Endothelial cell of umbilical vein (primary cell): ENCODE measurements around the gene ALLC.

Source experiments
- EZH2 ChIP-seq: IDR thresholded peaks from 2 replicates; pipeline ENCODE4 v1.6.1; 2012; ENCODE audit warnings: borderline replicate concordance, low read depth, mild to moderate bottlenecking, moderate library complexity, low read length, inconsistent platforms; ENCODE audit not compliant: severe bottlenecking
- FOS ChIP-seq: IDR thresholded peaks from 2 replicates; pipeline ENCODE4 v1.6.1; 2011; ENCODE audit warnings: mild to moderate bottlenecking, low read length, moderate library complexity, borderline replicate concordance; ENCODE audit not compliant: insufficient read depth
- JUN ChIP-seq: IDR thresholded peaks from 2 replicates; pipeline ENCODE4 v1.6.1; 2011; ENCODE audit warnings: borderline replicate concordance, low read depth; ENCODE audit not compliant: insufficient read length, insufficient read depth
- MYC ChIP-seq: IDR thresholded peaks from one replicate; pipeline ENCODE4 v1.6.1; 2011; ENCODE audit warnings: mild to moderate bottlenecking, low read depth, low read length
- POLR2A ChIP-seq: IDR thresholded peaks from 2 replicates; pipeline ENCODE4 v1.6.1; 2012; ENCODE audit warnings: low read depth, mild to moderate bottlenecking, control low read depth, low read length
- POLR2AphosphoS5 ChIP-seq: IDR thresholded peaks from 2 replicates; pipeline ENCODE4 v1.6.1; 2012; ENCODE audit warnings: low read depth, mild to moderate bottlenecking, control low read depth, low read length, moderate library complexity; ENCODE audit not compliant: insufficient read depth
- TF ChIP-seq, protein P1 (sequence below), 2 donors: IDR thresholded peaks; 1 replicate in 1 of 2; 2 replicates in 1 of 2; pipeline ENCODE4 v1.5.1; 2011; ENCODE audit warnings: low read length in 2 of 2, mild to moderate bottlenecking in 2 of 2, moderate library complexity in 2 of 2, control low read depth in 1 of 2, inconsistent platforms in 1 of 2, low read depth in 1 of 2; ENCODE audit not compliant: insufficient read depth in 1 of 2; ENCODE audit errors: extremely low read depth in 1 of 2
- TF ChIP-seq, protein P2 (sequence below): IDR thresholded peaks from 2 replicates; pipeline ENCODE4 v1.6.1; 2011; ENCODE audit not compliant: insufficient read depth, insufficient read length

DNA sequence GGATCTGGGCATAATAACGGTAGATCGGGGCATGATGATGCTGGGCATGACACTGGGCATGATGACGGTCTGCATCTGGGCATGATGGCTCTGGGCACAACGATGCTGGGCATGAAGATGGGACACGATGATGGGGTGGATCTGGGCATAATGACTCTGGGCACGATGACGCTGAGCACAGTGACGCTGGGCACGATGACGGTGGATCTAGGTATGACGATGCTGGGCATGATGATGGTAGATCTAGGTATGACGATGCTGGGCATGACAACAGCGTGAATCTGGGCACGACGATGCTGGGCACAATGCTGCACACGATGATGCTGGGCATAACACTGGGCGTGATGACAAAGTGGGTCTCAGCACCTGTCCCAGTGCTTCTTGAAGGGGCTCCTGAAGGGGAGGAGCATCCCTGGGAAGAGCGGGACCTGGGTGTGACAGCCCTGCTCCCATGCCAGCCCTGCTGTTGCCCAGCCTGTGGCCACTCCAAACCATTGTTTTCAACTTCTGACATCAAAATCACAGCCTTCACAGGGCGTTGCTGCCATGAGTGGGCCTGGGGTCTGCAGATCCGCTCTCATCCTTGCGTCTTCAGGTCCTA, 30.4 kb upstream of the ALLC start:
- TF ChIP-seq, protein P1, sequence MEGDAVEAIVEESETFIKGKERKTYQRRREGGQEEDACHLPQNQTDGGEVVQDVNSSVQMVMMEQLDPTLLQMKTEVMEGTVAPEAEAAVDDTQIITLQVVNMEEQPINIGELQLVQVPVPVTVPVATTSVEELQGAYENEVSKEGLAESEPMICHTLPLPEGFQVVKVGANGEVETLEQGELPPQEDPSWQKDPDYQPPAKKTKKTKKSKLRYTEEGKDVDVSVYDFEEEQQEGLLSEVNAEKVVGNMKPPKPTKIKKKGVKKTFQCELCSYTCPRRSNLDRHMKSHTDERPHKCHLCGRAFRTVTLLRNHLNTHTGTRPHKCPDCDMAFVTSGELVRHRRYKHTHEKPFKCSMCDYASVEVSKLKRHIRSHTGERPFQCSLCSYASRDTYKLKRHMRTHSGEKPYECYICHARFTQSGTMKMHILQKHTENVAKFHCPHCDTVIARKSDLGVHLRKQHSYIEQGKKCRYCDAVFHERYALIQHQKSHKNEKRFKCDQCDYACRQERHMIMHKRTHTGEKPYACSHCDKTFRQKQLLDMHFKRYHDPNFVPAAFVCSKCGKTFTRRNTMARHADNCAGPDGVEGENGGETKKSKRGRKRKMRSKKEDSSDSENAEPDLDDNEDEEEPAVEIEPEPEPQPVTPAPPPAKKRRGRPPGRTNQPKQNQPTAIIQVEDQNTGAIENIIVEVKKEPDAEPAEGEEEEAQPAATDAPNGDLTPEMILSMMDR (IDR thresholded peaks at IDR 0.05; ENCODE audit: extremely low read depth in 1 of 2, insufficient read depth in 1 of 2, low read depth in 1 of 2, low read length in 2 of 2) = no peak
- TF ChIP-seq POLR2AphosphoS5 = no peak
- no peak for TF ChIP-seq POLR2A
- TF ChIP-seq JUN = no peak
- TF ChIP-seq, protein P2, sequence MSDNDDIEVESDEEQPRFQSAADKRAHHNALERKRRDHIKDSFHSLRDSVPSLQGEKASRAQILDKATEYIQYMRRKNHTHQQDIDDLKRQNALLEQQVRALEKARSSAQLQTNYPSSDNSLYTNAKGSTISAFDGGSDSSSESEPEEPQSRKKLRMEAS = no peak
- no peak for TF ChIP-seq EZH2
- no peak for TF ChIP-seq MYC
- no peak for TF ChIP-seq FOS
